H1 (cell line): Measurements from ENCODE around the gene TRIM43B. TPM values are rescaled to one million over a fixed set of nuclear protein-coding genes. Genes with fewer than 3 reads are reported as not detected.
"Not testable (repeated sequence)": the region's sequence is repeated elsewhere in the genome, so short reads cannot be mapped to it uniquely, and the experiment has no call there.

Experiments used
- CTCF ChIA-PET: fragments of 300-600 bp; sonication (Branson Sonifier 250); formaldehyde crosslinking; loops from one replicate; lab custom pipeline; 2021; ENCODE audit not compliant: partially characterized antibody; lab: Charles Lee
- POLR2A ChIA-PET: fragments of 300-600 bp; sonication (Branson Sonifier 250); formaldehyde crosslinking; loops from one replicate; lab custom pipeline; 2021; ENCODE audit warnings: inconsistent platforms; ENCODE audit not compliant: partially characterized antibody; lab: Charles Lee
- DNase-seq, 2 experiments: peaks; one replicate each; pipeline versions ENCODE4 v3.0.0 to v3.0.0-alpha.2; 2010 to 2022; ENCODE audit warnings: low spot score in 2 of 2, low read depth in 1 of 2, mixed read lengths in 1 of 2
- FAIRE-seq: peaks from 2 replicates; lab custom pipeline; 2011; peaks lifted over from hg19 to GRCh38; lab: Jason Lieb, UNC
- H2AFZ ChIP-seq: 2 replicates; pipeline ENCODE4 v1.8.1; 2012; ENCODE audit warnings: low read length, inconsistent platforms
- H2AK5ac ChIP-seq: 2 replicates; pipeline ENCODE4 v1.6.1; 2013; ENCODE audit warnings: low read depth, low read length
- H2BK120ac ChIP-seq: replicated peaks from 2 replicates; pipeline ENCODE3; 2013; ENCODE audit warnings: low read depth, low read length, inconsistent platforms
- H2BK12ac ChIP-seq: 2 replicates; pipeline ENCODE4 v1.6.1; 2013; ENCODE audit warnings: low read depth, low read length
- H2BK15ac ChIP-seq: 2 replicates; pipeline ENCODE4 v1.6.1; 2013; ENCODE audit warnings: low read length
- H2BK20ac ChIP-seq: 2 replicates; pipeline ENCODE4 v1.6.1; 2013; ENCODE audit warnings: low read length
- H2BK5ac ChIP-seq: 2 replicates; pipeline ENCODE4 v1.6.1; 2013; ENCODE audit warnings: low read depth, low read length
- H3K14ac ChIP-seq: 2 replicates; pipeline ENCODE4 v1.6.1; 2013; ENCODE audit warnings: inconsistent platforms; ENCODE audit not compliant: insufficient read length
- H3K18ac ChIP-seq: 2 replicates; pipeline ENCODE4 v1.6.1; 2013; ENCODE audit warnings: low read length; ENCODE audit errors: extremely low read depth
- H3K23ac ChIP-seq: 2 replicates; pipeline ENCODE4 v1.6.1; 2013; ENCODE audit warnings: inconsistent platforms; ENCODE audit not compliant: insufficient read length
- H3K23me2 ChIP-seq: 2 replicates; pipeline ENCODE4 v1.6.1; 2013; ENCODE audit warnings: low read depth, low read length
- H3K27ac ChIP-seq: 2 replicates; pipeline ENCODE4 v1.6.1; 2011; ENCODE audit warnings: low read depth, low read length, inconsistent platforms
- H3K27me3 ChIP-seq, 4 experiments: replicated peaks in 1 of 4; 1 replicate in 1 of 4; 2 replicates in 3 of 4; pipeline versions ENCODE4 v1.6.1 to v1.8.1; 2011 to 2013; ENCODE audit warnings: low read length in 3 of 4, mild to moderate bottlenecking in 3 of 4, inconsistent platforms in 2 of 4, mixed read lengths in 2 of 4, moderate library complexity in 1 of 4; ENCODE audit not compliant: control insufficient read depth in 3 of 4, insufficient read depth in 3 of 4; ENCODE audit errors: extremely low read depth in 1 of 4
- H3K36me3 ChIP-seq, 4 experiments: 2 replicates each; pipeline versions ENCODE4 v1.6.1 to v1.8.1; 2011 to 2013; ENCODE audit warnings: mild to moderate bottlenecking in 4 of 4, low read length in 3 of 4, moderate library complexity in 2 of 4, control low read depth in 1 of 4, inconsistent platforms in 1 of 4; ENCODE audit not compliant: insufficient read depth in 4 of 4, control insufficient read depth in 2 of 4
- H3K4ac ChIP-seq: replicated peaks from 2 replicates; pipeline ENCODE3; 2013; ENCODE audit warnings: low read length, low read depth, mixed read lengths, inconsistent platforms; ENCODE audit not compliant: insufficient read length
- H3K4me1 ChIP-seq, 4 experiments: replicated peaks in 1 of 4; 1 replicate in 1 of 4; 2 replicates in 3 of 4; pipeline versions ENCODE4 v1.6.1 to v1.8.1; 2011 to 2013; ENCODE audit warnings: low read length in 3 of 4, inconsistent platforms in 2 of 4, mixed read lengths in 1 of 4; ENCODE audit not compliant: insufficient read depth in 4 of 4, control insufficient read depth in 3 of 4
- H3K4me2 ChIP-seq, 2 experiments: 2 replicates each; pipeline versions ENCODE4 v1.6.1 to v1.8.1; 2011 to 2013; ENCODE audit warnings: low read depth in 2 of 2, low read length in 2 of 2, control low read depth in 1 of 2, inconsistent platforms in 1 of 2, mild to moderate bottlenecking in 1 of 2; ENCODE audit not compliant: insufficient read depth in 1 of 2
- H3K4me3 ChIP-seq, 4 experiments: fragments of 200-600, 300-600 bp in 1 of 4; sonication (generic), shearing (Covaris generic), sonication (Bioruptor Twin) in 1 of 4; 2 replicates each; pipeline versions ENCODE4 v1.5.1 to v1.8.1; 2011 to 2016; ENCODE audit warnings: low read length in 4 of 4, low read depth in 3 of 4, control low read depth in 2 of 4, inconsistent platforms in 2 of 4, mild to moderate bottlenecking in 2 of 4, mixed read lengths in 1 of 4, moderate library complexity in 1 of 4; ENCODE audit not compliant: insufficient read depth in 2 of 4; ENCODE audit errors: extremely low read depth in 1 of 4
- H3K56ac ChIP-seq: replicated peaks from 2 replicates; pipeline ENCODE3; 2013; ENCODE audit warnings: low read depth, mild to moderate bottlenecking, mixed read lengths, low read length, inconsistent platforms; ENCODE audit not compliant: insufficient read length
- H3K79me1 ChIP-seq: 2 replicates; pipeline ENCODE4 v1.6.1; 2013; ENCODE audit warnings: low read depth, low read length, control low read depth
- H3K79me2 ChIP-seq, 2 experiments: 2 replicates each; pipeline versions ENCODE4 v1.6.1 to v1.8.1; 2012 to 2013; ENCODE audit warnings: low read length in 2 of 2, mild to moderate bottlenecking in 2 of 2, inconsistent platforms in 1 of 2; ENCODE audit not compliant: insufficient read depth in 2 of 2, control insufficient read depth in 1 of 2
- H3K9ac ChIP-seq, 4 experiments: replicated peaks in 1 of 4; 1 replicate in 1 of 4; 2 replicates in 3 of 4; pipeline versions ENCODE4 v1.6.1 to v1.8.1; 2011 to 2013; ENCODE audit warnings: low read depth in 3 of 4, low read length in 3 of 4, control low read depth in 2 of 4, mild to moderate bottlenecking in 2 of 4, moderate library complexity in 2 of 4, inconsistent platforms in 1 of 4; ENCODE audit errors: extremely low read depth in 1 of 4
- H3K9me3 ChIP-seq, 2 experiments: 2 replicates each; pipeline versions ENCODE4 v1.6.1 to v1.8.1; 2012 to 2013; ENCODE audit warnings: mild to moderate bottlenecking in 2 of 2, moderate library complexity in 2 of 2, control low read depth in 1 of 2, inconsistent platforms in 1 of 2, low read depth in 1 of 2, low read length in 1 of 2, mixed read lengths in 1 of 2; ENCODE audit not compliant: insufficient read depth in 2 of 2
- H4K20me1 ChIP-seq, 2 experiments: replicated peaks in 1 of 2; 2 replicates each; pipeline versions ENCODE3 to v1.8.1; 2011 to 2013; ENCODE audit warnings: inconsistent platforms in 2 of 2, low read length in 2 of 2, mild to moderate bottlenecking in 1 of 2; ENCODE audit not compliant: insufficient read depth in 2 of 2, control insufficient read depth in 1 of 2
- H4K5ac ChIP-seq: 2 replicates; pipeline ENCODE4 v1.6.1; 2013; ENCODE audit warnings: low read length, low read depth, mixed read lengths, inconsistent platforms; ENCODE audit not compliant: insufficient read length
- H4K8ac ChIP-seq: 2 replicates; pipeline ENCODE4 v1.8.0; 2013; ENCODE audit warnings: mild to moderate bottlenecking, moderate library complexity, low read length, inconsistent platforms; ENCODE audit not compliant: insufficient read depth; ENCODE audit errors: extremely low read depth
- H4K91ac ChIP-seq: replicated peaks from 2 replicates; pipeline ENCODE3; 2013; ENCODE audit warnings: low read length, mixed read lengths, inconsistent platforms; ENCODE audit not compliant: insufficient read length
- WGBS, 2 experiments: shearing (Covaris generic) in 1 of 2; methylation state at CpG; one replicate each; pipeline versions ENCODE4 v1.1.6 to v1.1.7; 2013 to 2015; ENCODE audit warnings: low lambda C conversion rate in 2 of 2, mixed read lengths in 2 of 2, inconsistent platforms in 1 of 2, low coverage in 1 of 2, missing lambda C conversion rate in 1 of 2; ENCODE audit not compliant: insufficient replicate concordance in 2 of 2, insufficient coverage in 1 of 2, insufficient read length in 1 of 2; ENCODE audit errors: extremely low coverage in 1 of 2, missing lambda C conversion rate in 1 of 2; 5-methylcytosine and 5-hydroxymethylcytosine counted together
- polyA plus RNA-seq, 7 experiments: library from polyadenylated mRNA; depleted of rRNA in 3 of 7; stranded (reverse) in 5 of 7; unstranded in 2 of 7; fragments of >200 nt in 5 of 7; fragments of 200-250 nt in 2 of 7; gene quantifications; 1 replicate in 5 of 7; 2 replicates in 1 of 7; 4 replicates in 1 of 7; pipeline versions ENCODE4 v1.2.1 to v1.2.3, GENCODE V29; 2011 to 2013; ENCODE audit warnings: missing spikeins in 2 of 7, mixed read lengths in 2 of 7
- total RNA-seq: library from RNA; stranded (reverse); fragmentation: NEBNext Ultra II Directional; extraction: Animal tissue kit (Norgen Biotek cat#: 25700); gene quantifications from 2 replicates; pipeline ENCODE4 v1.2.1, GENCODE V29; 2021

TRIM43B gene
- total and polyA plus RNA-seq, 2 of the 8 experiments (the other 6 are each of a cell fraction or from before 2014, with no cell fraction given): not detected

DNA sequence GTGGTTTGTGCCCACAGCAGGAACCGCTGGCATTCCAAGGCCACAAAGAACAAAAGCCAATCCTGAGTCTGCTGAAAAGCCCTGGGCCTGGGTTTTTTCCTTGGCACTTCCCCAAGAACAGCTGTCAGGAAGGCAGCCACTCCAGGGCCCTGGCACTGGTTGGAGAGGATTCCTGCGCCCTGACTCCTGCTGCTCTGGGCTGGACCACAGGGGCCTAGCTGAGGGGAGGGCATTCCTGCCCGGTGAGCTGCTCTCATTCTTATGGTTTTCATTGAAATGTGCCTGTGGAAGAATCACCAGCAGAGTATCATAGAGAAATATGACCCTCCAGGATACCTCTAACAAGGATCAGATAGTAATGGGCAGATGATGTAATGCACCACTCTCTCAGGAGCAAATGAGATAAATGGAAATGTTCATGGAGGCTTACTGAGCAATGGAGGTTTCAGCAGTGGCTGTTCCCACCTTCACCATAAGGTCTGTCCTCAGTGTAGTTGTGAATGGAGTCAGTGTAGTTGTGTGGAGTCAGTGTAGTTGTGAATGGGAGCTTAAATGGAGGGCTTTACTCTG lies 50.0 kb downstream of the TRIM43B start:
- H2BK15ac ChIP-seq, H3K36me3 ChIP-seq, H3K79me2 ChIP-seq, H4K8ac ChIP-seq, H3K27me3 ChIP-seq, H3K9ac ChIP-seq, H2AFZ ChIP-seq, POLR2A ChIA-PET, H3K23ac ChIP-seq, H3K27ac ChIP-seq, H2AK5ac ChIP-seq, H3K14ac ChIP-seq, H3K4me3 ChIP-seq, H3K79me1 ChIP-seq, H3K23me2 ChIP-seq, H3K4me1 ChIP-seq, H2BK12ac ChIP-seq, H4K20me1 ChIP-seq, H4K91ac ChIP-seq, H3K56ac ChIP-seq, CTCF ChIA-PET, H2BK5ac ChIP-seq, H3K18ac ChIP-seq, H2BK120ac ChIP-seq, DNase-seq, H2BK20ac ChIP-seq, H4K5ac ChIP-seq, H3K4ac ChIP-seq, FAIRE-seq, H3K4me2 ChIP-seq: not testable (repeated sequence)
- 72% methylated on average over 2 of the region's 3 CpGs; no CpG with 5 or more reads in 1 of the 2 experiments for WGBS, 2 experiments
- H3K9me3 ChIP-seq: peaks cover 2 to 14% of the 10 kb centered on the region in 2 experiments; a peak in 1 of 4 replicates

DNA sequence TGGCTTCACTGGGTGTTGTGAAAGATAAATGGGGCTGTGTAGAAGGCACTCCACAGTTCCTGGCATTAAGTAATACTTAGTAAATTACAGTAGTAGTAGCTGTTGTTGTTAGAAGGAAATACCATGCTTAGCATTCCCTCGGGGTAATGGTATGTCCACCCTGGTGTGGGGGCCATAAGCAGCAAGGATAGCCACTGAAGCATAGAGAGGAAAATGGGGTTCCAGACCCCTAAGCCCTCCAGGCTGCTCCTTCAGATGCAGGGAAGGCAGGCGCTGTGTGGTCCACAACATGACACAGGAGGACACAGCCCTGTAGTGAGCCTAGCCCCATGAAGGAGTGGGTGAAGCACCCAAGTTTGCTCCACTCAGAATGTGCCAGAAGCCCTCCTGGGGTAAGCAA lies 50.6 kb downstream of the TRIM43B start:
- H3K56ac ChIP-seq, DNase-seq, H3K4me2 ChIP-seq, H3K4me1 ChIP-seq, H3K27me3 ChIP-seq, H2BK20ac ChIP-seq, H3K18ac ChIP-seq, H3K4ac ChIP-seq, H4K5ac ChIP-seq, CTCF ChIA-PET, H3K79me2 ChIP-seq, POLR2A ChIA-PET, H2AFZ ChIP-seq, H3K36me3 ChIP-seq, H2BK120ac ChIP-seq, H2BK15ac ChIP-seq, H4K20me1 ChIP-seq, H3K14ac ChIP-seq, H3K4me3 ChIP-seq, H3K27ac ChIP-seq, H3K23me2 ChIP-seq, H3K9ac ChIP-seq, H2BK12ac ChIP-seq, H4K91ac ChIP-seq, H3K79me1 ChIP-seq, H4K8ac ChIP-seq, H2BK5ac ChIP-seq, FAIRE-seq, H3K23ac ChIP-seq, H2AK5ac ChIP-seq: not testable (repeated sequence)
- 50% methylated on average over 1 of the region's 2 CpGs; no CpG with 5 or more reads in 1 of the 2 experiments for WGBS, 2 experiments
- peaks cover 2 to 14% of the 10 kb centered on the region in 2 experiments; a peak in 1 of 4 replicates for H3K9me3 ChIP-seq
